Stimulated activated CD4-positive, alpha-beta T cell treated with anti-CD3 and anti-CD28 coated beads, Interleukin-1b, Interleukin-23, amount 100 ng/mL, for 48 hours (primary cell): Measurements from ENCODE around the gene TLN1.

Source experiments
- DNase-seq: peaks from one replicate; pipeline ENCODE4 v3.0.0-alpha.2; 2020

The TLN1 gene

GRCh38 chr9:35729101-35729500 is 2.9 kb downstream of the TLN1 start:
- DNase-seq: no peak

- peak; percentile 42 for DNase-seq
These were observed 3.7 kb downstream of the TLN1 start for GRCh38 chr9:35728041-35728971.

- DNase-seq: no peak
These were observed 4.3 kb downstream of the TLN1 start for GRCh38 chr9:35727676-35728040.

GRCh38 chr9:35726931-35727330 is 5.1 kb downstream of the TLN1 start:
- DNase-seq: peak; percentile 21

GRCh38 chr9:35725362-35725761 is 6.6 kb downstream of the TLN1 start:
- no peak for DNase-seq

- DNase-seq: no peak
These were observed 8.1 kb downstream of the TLN1 start for GRCh38 chr9:35723908-35724307.

GRCh38 chr9:35723426-35723825 is 8.6 kb downstream of the TLN1 start:
- no peak for DNase-seq

- no peak for DNase-seq
These were observed 12.4 kb downstream of the TLN1 start for GRCh38 chr9:35719546-35719945.

- DNase-seq: no peak
These were observed 13.1 kb downstream of the TLN1 start for GRCh38 chr9:35718721-35719511.

GRCh38 chr9:35717132-35717870 is 14.7 kb downstream of the TLN1 start:
- no peak for DNase-seq

GRCh38 chr9:35716230-35716629 is 15.8 kb downstream of the TLN1 start:
- no peak for DNase-seq

- DNase-seq: no peak
These were observed 17.3 kb downstream of the TLN1 start for GRCh38 chr9:35714579-35715252.

GRCh38 chr9:35714123-35714522 is 17.9 kb downstream of the TLN1 start:
- no peak for DNase-seq

GRCh38 chr9:35713578-35713977 is 18.4 kb downstream of the TLN1 start:
- DNase-seq: no peak

GRCh38 chr9:35712762-35713400 is 19.1 kb downstream of the TLN1 start:
- DNase-seq: no peak

- DNase-seq: no peak
These were observed 20.2 kb downstream of the TLN1 start for GRCh38 chr9:35711501-35712428.

- no peak for DNase-seq
These were observed 21.0 kb downstream of the TLN1 start for GRCh38 chr9:35710818-35711500.

GRCh38 chr9:35708146-35708545 is 23.8 kb downstream of the TLN1 start:
- no peak for DNase-seq

- DNase-seq: no peak
These were observed 25.0 kb downstream of the TLN1 start for GRCh38 chr9:35706951-35707350.

GRCh38 chr9:35705836-35706430 is 26.1 kb downstream of the TLN1 start:
- no peak for DNase-seq
